Osteoblast (primary cell): Measurements from ENCODE around the gene SMTN. TPM values are rescaled to one million over a fixed set of nuclear protein-coding genes. Genes with fewer than 3 reads are reported as not detected.

ENCODE experiments used
- DNase-seq: peaks from one replicate; pipeline ENCODE4 v3.0.0; 2011; ENCODE audit warnings: low spot score, mixed read lengths; ENCODE audit not compliant: insufficient read length; ENCODE audit errors: missing footprints
- H2AFZ ChIP-seq: 2 replicates; pipeline ENCODE4 v1.6.0; 2011; ENCODE audit warnings: mild to moderate bottlenecking, low read length
- H3K27ac ChIP-seq: 2 replicates; pipeline ENCODE4 v1.5.1; 2011; ENCODE audit warnings: mild to moderate bottlenecking, low read depth, low read length, moderate library complexity
- H3K27me3 ChIP-seq: 2 replicates; pipeline ENCODE4 v1.6.0; 2012; ENCODE audit warnings: mild to moderate bottlenecking, control low read depth, inconsistent platforms, low read length, moderate library complexity; ENCODE audit not compliant: insufficient read depth
- H3K36me3 ChIP-seq: 2 replicates; pipeline ENCODE4 v1.5.1; 2011; ENCODE audit warnings: mild to moderate bottlenecking, low read length, control low read depth, moderate library complexity; ENCODE audit not compliant: insufficient read depth
- H3K4me1 ChIP-seq: 2 replicates; pipeline ENCODE4 v1.5.1; 2011; ENCODE audit warnings: mild to moderate bottlenecking, low read length, control low read depth, moderate library complexity; ENCODE audit not compliant: insufficient read depth
- H3K4me2 ChIP-seq: 2 replicates; pipeline ENCODE4 v1.6.0; 2011; ENCODE audit warnings: mild to moderate bottlenecking, low read length; ENCODE audit not compliant: insufficient read depth
- H3K4me3 ChIP-seq: fragments of 200-600 bp; sonication (generic); 3 replicates; pipeline ENCODE4 v1.5.1; 2012; ENCODE audit warnings: mild to moderate bottlenecking, low read length, inconsistent platforms; ENCODE audit not compliant: insufficient read depth
- H3K79me2 ChIP-seq: 2 replicates; pipeline ENCODE4 v1.6.0; 2012; ENCODE audit warnings: mild to moderate bottlenecking, low read length, control low read depth, inconsistent platforms; ENCODE audit not compliant: insufficient read depth
- H3K9me3 ChIP-seq: 2 replicates; pipeline ENCODE4 v1.5.1; 2011; ENCODE audit warnings: low read depth, low read length, control low read depth
- H4K20me1 ChIP-seq: 2 replicates; pipeline ENCODE4 v1.6.0; 2012; ENCODE audit warnings: mild to moderate bottlenecking, low read length, control low read depth; ENCODE audit not compliant: insufficient read depth
- total RNA-seq: library from RNA; depleted of rRNA; stranded (reverse); fragments of >200 nt; gene quantifications from 2 replicates; pipeline ENCODE4 v1.2.3, GENCODE V29; 2012
- TF ChIP-seq, protein P1 (sequence below): IDR thresholded peaks from 2 replicates; pipeline ENCODE4 v1.5.1; 2011; ENCODE audit warnings: mild to moderate bottlenecking, low read depth, low read length, moderate library complexity; ENCODE audit errors: extremely low read depth

The SMTN gene
- total RNA-seq, 1 donor: 31.5 TPM

GRCh38 chr22:31103899-31104694, 23.0 kb downstream of the SMTN start:
- H3K36me3 ChIP-seq: peaks cover 54% of the 10 kb centered on the region
- no peaks in the 10 kb centered on the region for H3K27me3 ChIP-seq
- TF ChIP-seq, protein P1, sequence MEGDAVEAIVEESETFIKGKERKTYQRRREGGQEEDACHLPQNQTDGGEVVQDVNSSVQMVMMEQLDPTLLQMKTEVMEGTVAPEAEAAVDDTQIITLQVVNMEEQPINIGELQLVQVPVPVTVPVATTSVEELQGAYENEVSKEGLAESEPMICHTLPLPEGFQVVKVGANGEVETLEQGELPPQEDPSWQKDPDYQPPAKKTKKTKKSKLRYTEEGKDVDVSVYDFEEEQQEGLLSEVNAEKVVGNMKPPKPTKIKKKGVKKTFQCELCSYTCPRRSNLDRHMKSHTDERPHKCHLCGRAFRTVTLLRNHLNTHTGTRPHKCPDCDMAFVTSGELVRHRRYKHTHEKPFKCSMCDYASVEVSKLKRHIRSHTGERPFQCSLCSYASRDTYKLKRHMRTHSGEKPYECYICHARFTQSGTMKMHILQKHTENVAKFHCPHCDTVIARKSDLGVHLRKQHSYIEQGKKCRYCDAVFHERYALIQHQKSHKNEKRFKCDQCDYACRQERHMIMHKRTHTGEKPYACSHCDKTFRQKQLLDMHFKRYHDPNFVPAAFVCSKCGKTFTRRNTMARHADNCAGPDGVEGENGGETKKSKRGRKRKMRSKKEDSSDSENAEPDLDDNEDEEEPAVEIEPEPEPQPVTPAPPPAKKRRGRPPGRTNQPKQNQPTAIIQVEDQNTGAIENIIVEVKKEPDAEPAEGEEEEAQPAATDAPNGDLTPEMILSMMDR: no peak
- no peak overlapping the region for H2AFZ ChIP-seq
- H3K4me2 ChIP-seq: no peak overlapping the region
- H3K4me1 ChIP-seq: peaks cover 39% of the 10 kb centered on the region
- H3K9me3 ChIP-seq: no peaks in the 10 kb centered on the region
- DNase-seq: peak; percentile 61
- H4K20me1 ChIP-seq: peaks cover 37% of the 10 kb centered on the region
- peaks cover 34% of the 10 kb centered on the region for H3K79me2 ChIP-seq
- no peak overlapping the region for H3K4me3 ChIP-seq
- peak overlapping the region; percentile 82 for H3K27ac ChIP-seq

GRCh38 chr22:31104869-31105268, 23.8 kb downstream of the SMTN start:
- no peaks in the 10 kb centered on the region for H3K9me3 ChIP-seq
- no peak overlapping the region for H3K27ac ChIP-seq
- no peaks in the 10 kb centered on the region for H3K27me3 ChIP-seq
- H3K79me2 ChIP-seq: peaks cover 30% of the 10 kb centered on the region
- peaks cover 47% of the 10 kb centered on the region for H3K36me3 ChIP-seq
- TF ChIP-seq, protein P1: no peak
- no peak overlapping the region for H3K4me3 ChIP-seq
- peak; percentile 65 for DNase-seq
- peaks cover 37% of the 10 kb centered on the region for H4K20me1 ChIP-seq
- H3K4me2 ChIP-seq: no peak overlapping the region
- H2AFZ ChIP-seq: no peak overlapping the region
- peaks cover 39% of the 10 kb centered on the region for H3K4me1 ChIP-seq

- Histone ChIP-seq H3K27me3 (no peaks in the 10 kb centered on the region), H3K79me2 (peaks cover 30% of the 10 kb centered on the region), H3K4me3 (peak overlapping the region; percentile 93), H3K4me2 (peak overlapping the region; percentile 82), H4K20me1 (peaks cover 37% of the 10 kb centered on the region), H3K9me3 (no peaks in the 10 kb centered on the region), H3K4me1 (peaks cover 39% of the 10 kb centered on the region), H3K27ac (peak overlapping the region; percentile 97), H2AFZ (no peak overlapping the region), H3K36me3 (peaks cover 44% of the 10 kb centered on the region)
- DNase-seq: peak; percentile 68
- TF ChIP-seq, protein P1: no peak
Measured at GRCh38 chr22:31105282-31105929, 24.3 kb downstream of the SMTN start.

DNA sequence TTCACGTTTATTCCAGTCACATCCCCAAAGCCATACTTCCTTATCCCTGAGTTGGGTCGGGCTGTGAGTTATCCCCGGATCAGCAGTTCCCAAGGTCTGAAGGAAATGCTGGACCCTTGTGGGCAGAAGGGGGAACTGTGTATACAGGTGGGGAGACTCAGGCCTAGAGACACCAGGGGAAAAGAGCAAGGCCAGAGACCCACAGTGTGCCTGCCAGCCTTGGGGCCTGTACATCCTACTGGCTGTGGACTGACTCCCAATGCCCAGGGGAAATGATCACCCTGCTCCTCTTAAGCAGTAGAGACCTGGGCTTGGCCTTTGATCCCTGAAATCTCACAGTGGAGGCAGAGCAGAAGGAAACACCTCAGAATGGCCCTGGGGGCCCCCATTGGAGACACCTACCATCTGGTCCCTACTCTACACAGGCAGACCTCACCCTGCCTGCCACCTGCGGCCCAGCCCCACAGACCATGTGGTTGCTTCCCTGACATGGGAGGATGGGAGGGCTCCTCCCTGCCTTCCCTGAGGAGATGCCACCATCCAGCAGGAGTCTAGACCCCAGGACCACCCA, 25.0 kb downstream of the SMTN start:
- peak; percentile 86 for DNase-seq
- TF ChIP-seq, protein P1: peak; percentile 30
- Histone ChIP-seq H3K4me2 (peak overlapping the region; percentile 82), H3K4me3 (peak overlapping the region; percentile 93), H4K20me1 (peaks cover 37% of the 10 kb centered on the region), H3K9me3 (no peaks in the 10 kb centered on the region), H3K79me2 (peaks cover 30% of the 10 kb centered on the region), H3K27ac (peak overlapping the region; percentile 97), H3K27me3 (no peaks in the 10 kb centered on the region), H2AFZ (no peak overlapping the region), H3K4me1 (peaks cover 39% of the 10 kb centered on the region), H3K36me3 (peaks cover 39% of the 10 kb centered on the region)
